GM12874 (cell line): ENCODE measurements around the gene SCAMP5.

Experiments
- TF ChIP-seq, protein P1 (sequence below): IDR thresholded peaks from 2 replicates; pipeline ENCODE4 v1.5.1; 2011; ENCODE audit warnings: low read depth, mild to moderate bottlenecking, control low read depth, low read length, moderate library complexity; ENCODE audit not compliant: insufficient read depth

Gene SCAMP5

DNA sequence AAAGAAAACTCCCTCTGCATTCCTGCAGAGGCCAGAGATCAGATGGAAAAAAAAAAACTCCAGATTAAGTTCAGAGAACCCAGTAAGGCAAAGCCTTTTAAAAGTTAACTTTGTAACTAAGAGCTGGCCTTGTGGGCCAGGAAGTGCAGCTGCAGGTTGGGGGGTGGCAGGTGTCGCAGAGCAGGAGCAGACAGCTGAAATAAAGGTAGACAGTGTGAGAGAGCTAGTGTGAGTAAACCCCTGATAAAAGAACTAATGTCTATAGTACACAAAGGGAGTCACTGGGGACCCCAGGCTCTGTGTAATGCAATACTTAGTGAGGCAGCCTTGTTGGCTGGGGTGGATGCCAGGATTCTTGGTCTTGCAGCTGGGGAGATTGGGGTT, 70.1 kb downstream of the SCAMP5 start:
- TF ChIP-seq, protein P1, sequence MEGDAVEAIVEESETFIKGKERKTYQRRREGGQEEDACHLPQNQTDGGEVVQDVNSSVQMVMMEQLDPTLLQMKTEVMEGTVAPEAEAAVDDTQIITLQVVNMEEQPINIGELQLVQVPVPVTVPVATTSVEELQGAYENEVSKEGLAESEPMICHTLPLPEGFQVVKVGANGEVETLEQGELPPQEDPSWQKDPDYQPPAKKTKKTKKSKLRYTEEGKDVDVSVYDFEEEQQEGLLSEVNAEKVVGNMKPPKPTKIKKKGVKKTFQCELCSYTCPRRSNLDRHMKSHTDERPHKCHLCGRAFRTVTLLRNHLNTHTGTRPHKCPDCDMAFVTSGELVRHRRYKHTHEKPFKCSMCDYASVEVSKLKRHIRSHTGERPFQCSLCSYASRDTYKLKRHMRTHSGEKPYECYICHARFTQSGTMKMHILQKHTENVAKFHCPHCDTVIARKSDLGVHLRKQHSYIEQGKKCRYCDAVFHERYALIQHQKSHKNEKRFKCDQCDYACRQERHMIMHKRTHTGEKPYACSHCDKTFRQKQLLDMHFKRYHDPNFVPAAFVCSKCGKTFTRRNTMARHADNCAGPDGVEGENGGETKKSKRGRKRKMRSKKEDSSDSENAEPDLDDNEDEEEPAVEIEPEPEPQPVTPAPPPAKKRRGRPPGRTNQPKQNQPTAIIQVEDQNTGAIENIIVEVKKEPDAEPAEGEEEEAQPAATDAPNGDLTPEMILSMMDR = no peak

DNA sequence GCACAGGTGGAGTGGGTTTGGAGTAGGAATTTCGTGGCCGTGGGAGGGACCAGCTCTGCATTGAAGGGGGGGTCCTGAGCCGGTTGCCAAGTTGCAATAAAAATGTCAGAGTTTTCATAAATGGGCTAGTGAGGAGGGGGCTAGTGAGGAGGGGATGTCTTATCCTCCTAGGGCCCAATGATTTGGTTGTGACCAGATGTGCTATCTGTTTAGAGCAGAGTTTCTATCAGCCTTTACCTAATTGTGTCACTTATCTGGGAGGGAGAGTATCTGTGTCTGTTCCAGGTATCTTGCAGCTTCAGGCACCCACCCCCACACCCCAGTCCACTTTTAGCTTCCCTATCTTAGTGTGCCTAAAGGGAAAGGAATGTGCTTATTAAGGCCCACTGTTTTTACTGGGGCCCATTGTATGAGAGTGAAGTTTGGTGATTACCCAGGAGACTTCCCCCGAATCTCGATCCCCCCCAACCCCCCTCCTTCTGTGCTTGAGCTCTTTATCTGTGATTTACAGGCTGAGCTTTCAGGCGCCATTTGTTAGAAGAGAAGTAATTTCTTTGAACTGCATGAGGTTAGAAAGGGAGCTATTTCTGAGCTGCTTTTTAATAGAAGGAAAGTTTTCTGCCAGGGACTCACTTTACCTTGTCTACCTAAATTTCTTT, 70.6 kb downstream of the SCAMP5 start:
- TF ChIP-seq, protein P1 = no peak

DNA sequence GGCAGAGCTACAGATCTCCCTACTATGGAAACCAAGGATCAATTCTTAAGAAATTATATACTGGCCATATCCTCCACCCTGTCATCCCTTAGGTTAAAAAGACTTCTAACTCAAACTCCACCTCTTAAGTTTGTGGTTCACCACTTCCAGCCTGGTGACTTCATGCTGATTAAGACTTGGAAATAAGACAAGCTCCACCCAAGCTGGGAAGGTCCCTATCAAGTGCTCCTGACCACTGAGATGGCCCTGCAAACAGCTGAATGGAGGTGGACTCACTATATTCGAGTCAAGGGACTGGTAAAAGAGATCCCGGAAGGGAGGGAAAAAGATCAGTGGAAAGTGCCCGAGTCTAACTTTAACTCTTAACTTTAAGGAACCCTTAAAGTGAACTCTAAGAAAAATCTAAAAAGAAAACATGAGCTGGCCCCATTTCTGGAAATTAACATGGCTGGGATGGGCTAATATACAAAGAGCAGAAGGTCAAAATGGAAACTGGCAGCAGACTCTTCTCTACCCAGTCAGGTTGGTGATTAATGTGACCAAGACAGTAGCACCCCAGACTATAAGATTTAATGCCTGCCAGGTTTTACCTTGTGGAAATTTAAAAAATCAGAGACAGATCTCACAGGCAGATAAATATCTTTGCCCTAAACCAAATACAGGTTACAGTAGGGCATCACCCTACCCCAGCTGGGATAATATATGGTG, 71.9 kb downstream of the SCAMP5 start:
- TF ChIP-seq, protein P1 = no peak

DNA sequence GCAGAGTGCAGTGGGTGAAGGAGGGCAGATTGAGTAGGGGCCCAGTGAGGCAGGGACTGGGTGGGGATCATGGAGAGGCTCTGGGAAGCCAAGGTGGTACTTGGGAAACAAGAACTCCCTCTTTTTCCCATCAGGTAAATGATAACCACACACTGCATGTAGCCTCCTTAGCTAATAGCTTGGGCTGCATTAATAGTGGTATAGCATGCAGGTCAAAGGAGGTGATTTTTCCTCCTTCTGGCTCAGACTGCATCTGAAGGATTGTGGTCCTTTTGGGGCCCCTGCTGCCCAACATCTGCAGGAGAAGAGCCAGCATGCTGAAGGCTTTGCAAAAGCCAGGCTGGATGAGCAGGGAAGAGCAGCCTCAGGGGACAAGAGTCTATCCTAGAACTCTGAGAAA, 73.4 kb downstream of the SCAMP5 start:
- TF ChIP-seq, protein P1 = no peak

DNA sequence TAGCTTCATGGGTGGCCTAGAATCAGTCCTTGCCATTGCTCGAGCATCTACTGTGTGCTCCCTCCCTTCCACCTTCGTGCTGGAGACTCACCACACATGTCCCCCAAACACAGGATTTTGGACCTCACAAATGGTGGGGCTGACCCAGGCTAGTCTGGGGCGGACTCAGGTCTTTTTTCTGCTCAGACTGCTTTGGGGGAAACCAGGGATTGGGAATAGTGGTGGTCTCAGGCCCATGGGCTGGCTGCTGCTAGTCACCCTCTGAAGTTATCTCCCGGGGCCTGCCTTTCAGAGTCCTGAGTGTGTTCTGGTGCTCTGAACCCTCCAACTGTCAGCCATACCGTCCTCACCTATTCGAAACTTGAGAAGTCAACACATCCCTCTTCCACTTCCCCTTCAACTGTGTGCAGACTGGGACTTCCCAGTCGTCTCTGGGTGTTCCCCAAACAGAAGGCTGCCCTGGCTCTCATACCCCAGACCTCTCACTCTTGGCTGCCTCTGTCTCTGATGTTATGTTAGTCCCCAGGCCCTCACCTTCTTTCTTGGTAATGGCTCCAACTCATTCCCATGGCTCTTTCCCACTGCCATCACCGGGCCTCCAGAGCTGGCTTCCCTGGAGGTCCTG, 74.0 kb downstream of the SCAMP5 start:
- TF ChIP-seq, protein P1 = no peak

DNA sequence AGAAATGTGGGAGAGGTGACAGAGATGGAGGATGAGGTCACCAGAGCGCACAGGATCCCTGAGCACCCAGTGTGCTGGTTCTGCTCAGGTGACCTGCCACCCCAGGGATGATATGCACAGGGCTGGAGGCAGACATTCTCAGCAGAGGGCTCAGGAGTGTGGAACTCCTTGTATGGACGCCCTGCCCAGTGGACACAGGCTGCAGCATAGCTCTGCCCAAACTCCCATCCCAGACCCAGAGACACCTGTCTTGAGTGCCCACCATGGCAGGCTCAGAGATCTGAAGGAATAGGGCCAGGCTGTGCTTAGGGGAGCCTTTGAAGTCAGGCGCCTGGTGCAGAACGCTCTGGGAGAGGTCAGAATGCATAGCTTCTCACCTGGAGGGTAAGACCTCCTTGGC, 75.3 kb downstream of the SCAMP5 start:
- TF ChIP-seq, protein P1 = no peak
